GM21360 (cell line): ENCODE data around the gene APOA4.

Experiments
- ATAC-seq: cut with Tn5 transposase; IDR thresholded peaks from one replicate; pipeline ENCODE4 v1.9.1; 2021; ENCODE audit warnings: mild to moderate bottlenecking, moderate library complexity; ENCODE audit not compliant: unreplicated experiment

Gene APOA4

DNA sequence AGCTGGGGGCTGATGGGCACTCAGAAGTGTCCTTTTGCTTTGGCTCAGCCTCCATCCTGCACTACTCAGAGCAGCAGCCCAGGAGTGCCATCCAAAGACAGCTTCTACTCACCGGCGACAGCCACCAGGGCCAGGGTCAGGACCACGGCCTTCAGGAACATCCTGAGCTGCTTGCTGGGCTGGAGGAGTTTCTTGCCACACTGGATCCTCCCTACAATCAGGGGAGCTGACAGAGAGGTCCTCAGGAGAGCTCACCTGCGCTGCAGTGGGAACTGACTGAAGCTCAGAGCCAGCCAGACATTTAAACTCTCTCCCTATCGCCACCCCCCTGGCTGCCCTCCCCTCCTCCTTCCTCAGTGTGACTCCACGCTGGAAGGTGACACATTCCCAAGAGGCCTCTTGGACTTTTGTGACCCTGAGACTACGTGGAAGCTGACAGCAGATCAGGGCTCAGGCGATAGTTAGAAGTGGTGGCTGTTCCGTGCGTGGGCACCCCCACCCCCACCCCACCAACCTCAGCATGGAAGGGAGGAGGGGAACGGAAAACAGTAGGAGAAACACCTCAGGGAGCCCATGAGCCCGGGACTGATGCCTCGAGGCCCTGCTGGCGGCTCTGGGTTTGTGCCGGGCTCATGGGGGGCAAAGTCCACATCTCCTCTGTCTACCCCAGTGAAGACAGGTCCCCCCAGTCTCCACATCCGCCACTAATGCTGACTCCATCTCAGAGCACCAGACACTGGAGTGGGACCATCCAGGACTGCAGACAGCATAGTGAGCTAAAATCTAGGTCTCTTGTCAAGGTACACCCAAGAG is at the start of gene APOA4:
Gene APOA4, minus strand, starts transcription at position 274 of the 813 bp plus-strand sequence. Its CDS starts 113 bp downstream, at position 161.
- no peak for ATAC-seq

- ATAC-seq = no peak
Observed at GRCh38 chr11:116871248-116871647, 48.1 kb upstream of the APOA4 start.

GRCh38 chr11:116870054-116870453 is 47.0 kb upstream of the APOA4 start:
- no peak for ATAC-seq

DNA sequence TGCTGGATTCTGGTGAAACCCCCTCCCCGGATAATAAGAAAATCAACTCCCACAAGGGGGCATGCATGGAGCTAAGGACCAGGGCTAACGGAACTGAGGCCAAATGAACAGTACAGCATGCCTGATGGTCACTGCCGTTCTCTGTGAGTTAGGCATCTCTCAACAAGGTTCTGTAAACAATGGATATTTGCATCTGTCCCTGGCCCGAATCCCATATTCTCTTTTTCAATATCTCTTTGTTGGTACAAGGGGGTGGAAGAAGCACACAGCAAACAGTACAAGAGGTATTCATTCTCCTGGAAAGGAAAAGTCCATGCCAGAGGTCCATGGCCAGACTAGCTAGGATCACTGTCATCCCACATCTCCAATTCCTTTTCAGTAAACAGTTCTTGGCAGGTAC is 46.5 kb upstream of the APOA4 start:
- ATAC-seq = no peak

- ATAC-seq = no peak
Observed at GRCh38 chr11:116868066-116868465, 45.0 kb upstream of the APOA4 start.

- ATAC-seq = no peak
Observed at GRCh38 chr11:116867619-116868018, 44.5 kb upstream of the APOA4 start.

DNA sequence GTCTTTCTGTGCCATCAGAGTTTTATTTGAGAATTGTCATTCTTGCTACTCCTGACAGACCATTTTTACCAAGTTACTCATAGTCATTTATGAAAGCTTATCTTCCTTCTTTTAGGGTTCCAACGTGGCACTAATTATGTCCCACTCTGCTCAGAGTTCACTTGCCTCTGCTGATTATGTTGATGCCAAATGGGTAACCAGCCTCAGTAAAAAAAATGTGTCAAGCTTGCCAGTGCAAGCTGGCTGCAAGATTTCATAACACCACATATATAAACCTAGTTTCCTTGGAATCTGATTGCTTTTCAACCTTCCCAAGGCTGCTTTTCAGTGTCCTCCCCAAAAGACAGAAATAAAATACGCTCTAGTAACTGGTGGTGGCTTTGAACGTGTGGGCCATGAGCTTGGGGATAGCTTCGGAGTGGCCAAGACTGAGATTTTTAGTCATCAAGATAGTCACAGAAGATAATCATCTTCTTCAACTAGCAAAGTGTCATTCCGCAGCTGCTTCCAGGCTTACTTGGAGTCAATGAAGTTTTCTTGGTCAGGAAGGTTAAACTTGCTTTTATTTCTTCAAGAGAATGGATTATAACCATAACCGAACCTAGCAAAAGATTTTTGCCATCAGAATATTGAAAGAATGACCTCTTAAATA is 43.8 kb upstream of the APOA4 start:
- no peak for ATAC-seq

- ATAC-seq = no peak
Observed at GRCh38 chr11:116865696-116866095, 42.6 kb upstream of the APOA4 start.

GRCh38 chr11:116864531-116864930 is 41.4 kb upstream of the APOA4 start:
- ATAC-seq = no peak

DNA sequence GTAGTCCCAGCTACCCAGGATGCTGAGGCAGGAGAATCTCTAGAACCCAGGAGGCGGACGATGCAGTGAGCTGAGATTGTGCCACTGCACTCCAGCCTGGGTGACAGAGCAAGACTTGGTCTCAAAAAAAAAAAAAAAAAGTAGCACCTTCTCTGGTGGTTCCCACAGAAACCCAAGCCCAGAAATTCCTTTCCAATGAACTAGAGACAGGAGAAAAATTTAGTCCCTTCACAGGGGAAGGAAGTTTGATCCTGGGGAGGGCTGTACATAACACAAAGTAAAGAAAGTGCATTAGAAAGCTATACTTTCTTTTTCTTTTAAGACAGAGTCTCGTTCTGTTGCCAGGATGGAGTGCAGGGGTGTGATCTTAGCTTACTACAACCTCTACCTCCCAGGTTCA is 39.8 kb upstream of the APOA4 start:
- no peak for ATAC-seq

- ATAC-seq = no peak
Observed at GRCh38 chr11:116862185-116862584, 39.1 kb upstream of the APOA4 start.

- ATAC-seq = no peak
Observed at GRCh38 chr11:116861539-116861938, 38.4 kb upstream of the APOA4 start.

DNA sequence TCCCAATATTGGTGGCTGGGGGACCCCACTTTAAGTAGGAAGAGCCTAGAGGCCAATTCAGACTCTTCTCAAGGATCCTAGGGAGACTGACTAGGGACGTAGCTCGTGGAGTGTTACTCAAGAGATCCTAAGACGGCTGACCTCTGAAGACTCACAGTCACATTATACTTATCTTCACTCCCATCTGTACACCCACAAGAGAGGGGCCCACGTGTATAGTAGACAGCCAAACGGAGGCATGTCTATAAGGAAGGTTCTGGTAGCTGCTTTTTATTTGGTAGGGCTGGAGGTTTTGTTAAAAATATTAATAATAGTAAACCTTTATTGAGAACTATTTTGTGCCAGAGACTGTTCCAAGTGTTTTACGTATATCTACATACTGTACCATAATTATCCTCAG is 37.2 kb upstream of the APOA4 start:
- no peak for ATAC-seq

DNA sequence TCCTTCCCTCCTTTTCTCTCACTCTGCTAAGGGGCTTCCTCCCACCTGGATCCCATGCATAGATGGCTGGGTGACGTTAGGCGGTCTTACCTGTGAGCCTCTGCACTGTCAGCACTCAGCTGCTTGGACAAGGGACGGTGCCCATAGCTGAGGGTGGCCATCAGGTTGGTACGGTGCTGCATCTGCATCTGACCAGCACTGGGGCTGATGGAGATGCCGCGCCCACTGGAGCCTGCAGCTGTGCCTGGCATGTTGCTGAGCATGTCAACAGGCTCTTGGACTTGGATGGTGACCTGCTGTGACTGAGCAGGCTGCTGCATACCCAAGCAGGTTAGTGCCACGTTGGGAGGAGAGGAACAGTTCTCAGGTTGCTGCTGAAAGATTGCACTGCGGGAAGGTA is 36.1 kb upstream of the APOA4 start:
- no peak for ATAC-seq

DNA sequence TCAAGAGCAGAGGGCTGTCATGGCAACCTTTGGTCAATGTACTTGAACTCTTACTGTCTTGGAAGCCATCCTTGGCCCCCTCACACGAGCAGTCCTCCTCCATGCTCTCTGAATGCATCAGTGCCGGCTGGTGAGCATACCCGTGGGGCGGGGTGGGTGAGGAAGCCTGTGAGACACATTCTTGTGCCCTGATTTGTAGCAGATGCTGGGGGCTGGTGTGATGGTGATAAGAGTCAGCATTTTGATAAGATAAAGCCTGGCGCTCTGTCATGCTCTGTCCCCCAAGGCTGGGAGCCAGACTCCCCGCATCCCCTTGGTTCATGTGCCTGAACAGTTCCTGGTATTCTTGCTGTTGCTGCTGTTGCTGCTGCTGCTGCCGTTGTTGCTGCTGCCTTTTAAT is 34.8 kb upstream of the APOA4 start:
- no peak for ATAC-seq

DNA sequence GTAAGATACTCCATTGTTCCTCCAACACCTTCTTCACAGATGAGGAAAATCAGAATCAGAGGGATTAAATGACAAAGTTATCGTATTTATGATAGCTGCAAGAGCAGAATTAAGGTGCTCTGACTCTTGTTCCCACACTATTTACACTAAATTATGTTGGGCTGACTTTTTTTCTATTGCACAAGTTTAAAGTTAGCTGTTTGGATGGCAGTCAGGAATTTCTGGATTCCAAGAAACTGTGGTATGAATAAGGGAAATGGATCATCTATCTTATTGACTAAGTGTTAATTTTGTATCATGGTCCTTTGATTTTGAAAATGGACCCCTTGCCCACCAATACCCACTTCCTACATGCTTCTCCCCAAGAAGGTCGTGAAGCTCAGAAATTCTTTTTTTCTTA is 34.2 kb upstream of the APOA4 start:
- no peak for ATAC-seq

DNA sequence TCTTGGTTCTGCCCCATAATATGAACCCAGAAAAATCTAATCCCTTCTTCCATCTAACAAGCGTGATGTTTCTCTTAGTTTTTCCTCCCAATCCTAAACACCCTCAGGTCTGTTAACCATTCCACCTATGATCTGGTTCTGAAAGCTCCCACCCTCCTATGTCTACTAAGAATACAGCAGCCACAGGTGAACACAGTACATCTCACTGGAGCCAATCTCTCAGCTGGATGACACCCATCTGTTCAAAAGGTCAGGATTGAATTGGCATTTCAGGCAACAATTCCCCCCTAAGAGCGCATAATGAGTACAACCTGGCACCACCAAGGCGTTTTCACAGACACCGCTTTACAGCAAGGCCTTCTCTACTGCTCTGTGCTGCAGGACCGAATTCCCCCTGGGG is 33.3 kb upstream of the APOA4 start:
- ATAC-seq = no peak

DNA sequence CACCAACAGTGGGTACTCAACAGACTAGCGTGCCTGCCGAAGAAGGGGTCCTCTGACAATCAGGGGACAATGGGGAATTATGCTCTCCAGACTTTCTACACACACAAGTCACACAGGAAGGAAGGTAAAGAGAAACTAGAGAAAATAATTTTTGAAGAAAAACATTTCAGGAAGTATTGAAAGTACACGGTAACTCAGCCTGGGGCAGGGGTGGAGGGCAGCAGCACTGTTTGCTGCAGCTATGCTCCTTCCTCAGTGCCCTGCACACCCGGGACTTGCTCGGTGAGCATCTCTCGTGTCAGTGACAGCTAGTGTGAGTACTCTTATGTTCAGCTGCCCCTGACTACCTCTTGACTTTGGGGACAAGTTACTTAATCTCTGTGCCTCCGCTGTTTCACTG is 32.3 kb upstream of the APOA4 start:
- no peak for ATAC-seq

DNA sequence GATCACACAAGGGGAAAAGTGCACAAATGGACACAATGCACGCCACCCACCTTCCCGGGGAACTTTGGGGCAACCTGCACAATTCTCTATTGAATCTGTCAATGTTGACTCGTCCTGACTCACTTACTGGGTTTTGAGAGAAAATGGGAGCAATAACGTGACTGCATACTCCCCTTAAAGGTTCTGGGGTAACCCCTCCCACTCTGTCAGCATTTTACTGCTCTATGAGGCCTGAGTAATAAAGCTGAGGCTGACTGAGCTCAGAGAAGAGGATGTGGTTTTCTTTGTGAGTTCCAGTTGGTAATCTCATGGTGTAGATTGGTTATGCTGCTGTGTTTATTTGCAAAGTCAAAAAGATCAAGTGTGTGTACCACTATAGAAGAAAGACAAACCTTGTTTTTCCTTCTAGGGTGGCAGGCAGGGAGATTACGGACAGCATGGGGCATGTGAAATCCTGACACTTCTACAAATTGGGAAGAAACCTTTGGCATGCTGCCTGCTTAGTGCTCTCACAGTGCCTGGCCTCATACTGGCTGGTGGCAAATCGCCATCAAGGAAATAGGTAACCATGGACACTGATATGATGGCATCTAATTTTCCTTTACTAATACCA is 30.5 kb upstream of the APOA4 start:
- peak; percentile 86 for ATAC-seq

GRCh38 chr11:116852261-116853031 is 29.3 kb upstream of the APOA4 start:
- no peak for ATAC-seq

DNA sequence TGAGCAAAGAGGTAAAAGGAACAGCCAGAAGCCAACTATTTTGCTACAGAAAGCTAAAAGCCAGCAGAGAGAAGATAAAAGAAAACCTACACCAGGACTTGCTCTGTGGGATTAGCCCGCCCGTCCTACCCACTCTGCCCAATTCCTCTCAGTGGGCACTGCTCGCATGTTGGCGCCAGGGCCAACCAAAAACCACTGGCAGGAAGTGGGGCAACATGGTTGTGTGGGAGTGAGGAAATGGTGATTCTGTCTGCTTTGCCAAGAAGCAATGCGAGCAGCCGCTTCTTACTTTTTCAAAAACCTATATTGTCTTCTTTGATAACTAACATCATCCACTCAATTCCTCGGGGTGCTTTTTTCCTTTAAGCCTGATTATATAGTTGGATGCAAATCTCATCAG is 28.5 kb upstream of the APOA4 start:
- ATAC-seq = no peak
